ENCODE measurements around the gene ANKRD61.
"Not testable (repeated sequence)": the region's sequence is repeated elsewhere in the genome, so short reads cannot be mapped to it uniquely, and the experiment has no call there.

The ANKRD61 gene

GRCh38 chr7:6031567-6031966 lies 391 bp downstream of the ANKRD61 start:
- DNase-seq (ENCODE audit: low read depth, low spot score): no peak

- DNase-seq (ENCODE audit: low read depth, low spot score): no peak
These were observed 991 bp downstream of the ANKRD61 start for GRCh38 chr7:6032167-6032566.

GRCh38 chr7:6032641-6033040 lies 1.5 kb downstream of the ANKRD61 start:
- no peak for DNase-seq (ENCODE audit: low read depth, low spot score)

- DNase-seq (ENCODE audit: low read depth, low spot score): no peak
These were observed 4.0 kb downstream of the ANKRD61 start for GRCh38 chr7:6035165-6035564.

GRCh38 chr7:6035686-6036085 lies 4.5 kb downstream of the ANKRD61 start:
- DNase-seq (ENCODE audit: low read depth, low spot score): no peak

- DNase-seq (ENCODE audit: low read depth, low spot score): no peak
These were observed 18.6 kb downstream of the ANKRD61 start for GRCh38 chr7:6049780-6050179.

GRCh38 chr7:6051185-6051584 lies 20.0 kb downstream of the ANKRD61 start:
- DNase-seq (ENCODE audit: low read depth, low spot score): not testable (repeated sequence)

GRCh38 chr7:6056616-6057015 lies 25.4 kb downstream of the ANKRD61 start:
- no peak for DNase-seq (ENCODE audit: low read depth, low spot score)

GRCh38 chr7:6057316-6058129 lies 26.3 kb downstream of the ANKRD61 start:
- DNase-seq (ENCODE audit: low read depth, low spot score): no peak

GRCh38 chr7:6059941-6060340 lies 28.8 kb downstream of the ANKRD61 start:
- not testable (repeated sequence) for DNase-seq (ENCODE audit: low read depth, low spot score)

GRCh38 chr7:6071406-6071805 lies 40.2 kb downstream of the ANKRD61 start:
- DNase-seq (ENCODE audit: low read depth, low spot score): no peak

- DNase-seq (ENCODE audit: low read depth, low spot score): no peak
These were observed 43.6 kb downstream of the ANKRD61 start for GRCh38 chr7:6074612-6075380.

GRCh38 chr7:6078548-6078947 lies 47.4 kb downstream of the ANKRD61 start:
- DNase-seq (ENCODE audit: low read depth, low spot score): no peak

- not testable (repeated sequence) for DNase-seq (ENCODE audit: low read depth, low spot score)
These were observed 51.9 kb downstream of the ANKRD61 start for GRCh38 chr7:6083047-6083446.
